Keratinocyte (primary cell): Measurements from ENCODE around the gene ACSS1.

Experiments
- CTCF ChIP-seq, 3 experiments: IDR thresholded peaks in 1 of 3; conservative IDR thresholded peaks in 1 of 3; optimal IDR thresholded peaks in 1 of 3; 2 replicates in 2 of 3; 3 replicates in 1 of 3; pipeline versions ENCODE3 to v1.5.1; 2011; ENCODE audit warnings: low read length in 3 of 3, mild to moderate bottlenecking in 3 of 3, moderate library complexity in 2 of 3, control low read depth in 1 of 3, inconsistent platforms in 1 of 3; ENCODE audit not compliant: insufficient read depth in 2 of 3; ENCODE audit errors: extremely low read depth in 1 of 3
- EZH2 ChIP-seq: IDR thresholded peaks from one replicate; pipeline ENCODE4 v1.6.1; 2012; ENCODE audit warnings: inconsistent platforms, mild to moderate bottlenecking, low read length, moderate library complexity

GRCh38 chr20:25018841-25019240, 39.1 kb downstream of the ACSS1 start:
- TF ChIP-seq CTCF (optimal IDR thresholded peaks at IDR 0.05 in 1 of 3, IDR thresholded peaks at IDR 0.05 in 1 of 3, conservative IDR thresholded peaks at IDR 0.05 in 1 of 3; ENCODE audit: extremely low read depth in 1 of 3, insufficient read depth in 2 of 3, low read length in 3 of 3) (no peak), EZH2 (no peak)
